Astrocyte (in vitro differentiated cells and primary cell): ENCODE measurements around the gene ANXA1.

Source experiments
- EZH2 ChIP-seq: IDR thresholded peaks from 2 replicates; pipeline ENCODE4 v1.6.1; 2012; ENCODE audit warnings: mild to moderate bottlenecking, low read length, inconsistent platforms; ENCODE audit not compliant: insufficient read depth
- TF ChIP-seq, protein P1 (sequence below): IDR thresholded peaks from 2 replicates; pipeline ENCODE4 v1.5.1; 2011; ENCODE audit warnings: low read depth, mild to moderate bottlenecking, inconsistent platforms, low read length, moderate library complexity; ENCODE audit not compliant: insufficient read depth

DNA sequence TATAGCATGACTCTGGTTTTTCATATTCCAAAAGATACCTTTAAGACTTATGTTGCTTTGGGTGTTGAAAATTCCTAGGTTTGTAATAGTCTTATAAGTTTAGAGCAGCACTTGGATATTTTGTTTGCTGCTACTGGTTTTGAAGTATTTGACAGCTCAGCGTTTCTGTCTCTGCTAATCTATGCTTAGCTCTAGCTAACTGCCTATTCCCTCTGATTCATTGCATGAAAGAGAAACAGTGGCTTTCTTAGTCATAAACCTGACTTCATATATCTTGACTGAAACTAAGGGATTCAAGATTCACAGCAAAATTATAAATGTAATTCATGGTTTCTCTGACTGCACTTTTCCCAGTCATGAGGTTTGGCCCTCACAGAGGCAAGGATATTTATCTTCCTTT lies 35.6 kb upstream of the ANXA1 start:
- TF ChIP-seq, protein P1, sequence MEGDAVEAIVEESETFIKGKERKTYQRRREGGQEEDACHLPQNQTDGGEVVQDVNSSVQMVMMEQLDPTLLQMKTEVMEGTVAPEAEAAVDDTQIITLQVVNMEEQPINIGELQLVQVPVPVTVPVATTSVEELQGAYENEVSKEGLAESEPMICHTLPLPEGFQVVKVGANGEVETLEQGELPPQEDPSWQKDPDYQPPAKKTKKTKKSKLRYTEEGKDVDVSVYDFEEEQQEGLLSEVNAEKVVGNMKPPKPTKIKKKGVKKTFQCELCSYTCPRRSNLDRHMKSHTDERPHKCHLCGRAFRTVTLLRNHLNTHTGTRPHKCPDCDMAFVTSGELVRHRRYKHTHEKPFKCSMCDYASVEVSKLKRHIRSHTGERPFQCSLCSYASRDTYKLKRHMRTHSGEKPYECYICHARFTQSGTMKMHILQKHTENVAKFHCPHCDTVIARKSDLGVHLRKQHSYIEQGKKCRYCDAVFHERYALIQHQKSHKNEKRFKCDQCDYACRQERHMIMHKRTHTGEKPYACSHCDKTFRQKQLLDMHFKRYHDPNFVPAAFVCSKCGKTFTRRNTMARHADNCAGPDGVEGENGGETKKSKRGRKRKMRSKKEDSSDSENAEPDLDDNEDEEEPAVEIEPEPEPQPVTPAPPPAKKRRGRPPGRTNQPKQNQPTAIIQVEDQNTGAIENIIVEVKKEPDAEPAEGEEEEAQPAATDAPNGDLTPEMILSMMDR = no peak
- no peak for TF ChIP-seq EZH2
